PC-3 (cell line): Measurements from ENCODE around the gene TUT7.
A peak's percentile ranks its signal among the peaks of the same experiment; 100 is the strongest.

Experiments
- EZH2 ChIP-seq: fragments of 300-600 bp; sonication (generic); IDR thresholded peaks from one replicate; pipeline ENCODE4 v1.6.1; 2017; ENCODE audit warnings: antibody characterized with exemption, mild to moderate bottlenecking, low read length; ENCODE audit not compliant: unreplicated experiment
- TF ChIP-seq, protein P1 (sequence below): fragments of 300-600 bp; sonication (generic); conservative IDR thresholded peaks from 2 replicates; pipeline ENCODE4 v1.5.1; 2017; ENCODE audit warnings: antibody characterized with exemption, low read depth, mild to moderate bottlenecking, low read length

DNA sequence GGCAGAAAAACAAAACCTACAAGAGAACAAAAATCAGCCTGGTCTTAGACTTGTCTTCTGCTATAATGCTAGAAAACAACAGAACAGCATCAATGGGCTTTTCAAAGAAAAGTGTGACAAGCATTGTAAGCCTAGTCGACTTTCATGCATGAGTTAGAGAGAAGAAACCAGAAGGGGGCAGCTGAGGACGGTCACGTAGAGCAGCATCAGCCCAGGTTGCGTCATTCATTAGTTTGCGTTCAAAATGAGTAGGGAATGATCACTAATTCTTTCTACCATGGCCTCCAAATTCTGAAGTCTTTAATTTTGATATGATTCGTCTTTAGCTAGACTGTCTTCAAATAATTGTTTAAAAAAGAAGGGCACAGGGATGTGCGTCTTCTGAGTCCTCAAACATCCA, 67.2 kb downstream of the TUT7 start:
- TF ChIP-seq, protein P1, sequence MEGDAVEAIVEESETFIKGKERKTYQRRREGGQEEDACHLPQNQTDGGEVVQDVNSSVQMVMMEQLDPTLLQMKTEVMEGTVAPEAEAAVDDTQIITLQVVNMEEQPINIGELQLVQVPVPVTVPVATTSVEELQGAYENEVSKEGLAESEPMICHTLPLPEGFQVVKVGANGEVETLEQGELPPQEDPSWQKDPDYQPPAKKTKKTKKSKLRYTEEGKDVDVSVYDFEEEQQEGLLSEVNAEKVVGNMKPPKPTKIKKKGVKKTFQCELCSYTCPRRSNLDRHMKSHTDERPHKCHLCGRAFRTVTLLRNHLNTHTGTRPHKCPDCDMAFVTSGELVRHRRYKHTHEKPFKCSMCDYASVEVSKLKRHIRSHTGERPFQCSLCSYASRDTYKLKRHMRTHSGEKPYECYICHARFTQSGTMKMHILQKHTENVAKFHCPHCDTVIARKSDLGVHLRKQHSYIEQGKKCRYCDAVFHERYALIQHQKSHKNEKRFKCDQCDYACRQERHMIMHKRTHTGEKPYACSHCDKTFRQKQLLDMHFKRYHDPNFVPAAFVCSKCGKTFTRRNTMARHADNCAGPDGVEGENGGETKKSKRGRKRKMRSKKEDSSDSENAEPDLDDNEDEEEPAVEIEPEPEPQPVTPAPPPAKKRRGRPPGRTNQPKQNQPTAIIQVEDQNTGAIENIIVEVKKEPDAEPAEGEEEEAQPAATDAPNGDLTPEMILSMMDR: peak; percentile 49; the same call in 1 of the 2 replicates
- TF ChIP-seq EZH2: no peak
